Stomach smooth muscle (tissue), 2 donors: ENCODE data around the gene STAMBP.
"Not testable (repeated sequence)": the region's sequence is repeated elsewhere in the genome, so short reads cannot be mapped to it uniquely, and the experiment has no call there.

Experiments
- H3K27ac ChIP-seq: one replicate; pipeline ENCODE4 v1.7.0; 2013; ENCODE audit warnings: mild to moderate bottlenecking, low read length, inconsistent platforms
- H3K27me3 ChIP-seq, 2 donors: one replicate each; pipeline ENCODE4 v1.7.0; 2013; ENCODE audit warnings: low read length in 2 of 2; ENCODE audit not compliant: insufficient read depth in 2 of 2, control insufficient read depth in 1 of 2
- H3K36me3 ChIP-seq, 2 donors: one replicate each; pipeline ENCODE4 v1.7.0; 2013; ENCODE audit warnings: low read length in 2 of 2; ENCODE audit not compliant: control insufficient read depth in 2 of 2, insufficient read depth in 2 of 2
- H3K4me1 ChIP-seq: one replicate; pipeline ENCODE4 v1.7.0; 2013; ENCODE audit warnings: low read length; ENCODE audit not compliant: control insufficient read depth, insufficient read depth
- H3K4me3 ChIP-seq, 2 donors: one replicate each; pipeline ENCODE4 v1.7.0; 2013; ENCODE audit warnings: low read length in 2 of 2
- H3K9ac ChIP-seq, 2 donors: one replicate each; pipeline ENCODE4 v1.7.0; 2013; ENCODE audit warnings: low read length in 2 of 2, mild to moderate bottlenecking in 1 of 2
- H3K9me3 ChIP-seq, 2 donors: one replicate each; pipeline ENCODE4 v1.7.0; 2013; ENCODE audit warnings: low read length in 2 of 2; ENCODE audit not compliant: control insufficient read depth in 2 of 2
- donor health status: healthy.
- donor health status: Pancreatic carcinoma.

STAMBP gene

DNA sequence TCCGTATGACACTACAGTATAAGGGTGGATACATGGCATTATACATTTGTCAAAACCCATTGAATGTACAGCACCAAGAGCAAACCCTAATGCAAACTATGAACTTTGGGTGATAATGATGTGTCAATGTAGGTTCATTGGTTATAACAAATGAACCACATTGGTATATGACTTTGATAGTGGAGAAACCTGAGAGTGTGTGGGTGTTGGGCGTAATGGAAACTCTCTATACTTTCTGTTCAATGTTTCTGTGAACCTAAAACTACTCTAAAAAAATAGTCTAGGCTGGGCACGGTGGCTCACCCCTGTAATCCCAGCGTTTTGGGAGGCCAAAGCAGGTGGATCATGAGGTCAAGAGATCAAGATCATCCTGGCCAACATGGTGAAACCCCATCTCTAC lies 57.6 kb downstream of the STAMBP start:
- no peak overlapping the region for H3K9ac ChIP-seq
- H3K27ac ChIP-seq = no peak overlapping the region
- no peaks in the 10 kb centered on the region for H3K9me3 ChIP-seq
- H3K4me3 ChIP-seq = no peak overlapping the region
- no peaks in the 10 kb centered on the region for H3K36me3 ChIP-seq
- no peaks in the 10 kb centered on the region for H3K27me3 ChIP-seq
- peaks cover 21% of the 10 kb centered on the region for H3K4me1 ChIP-seq

DNA sequence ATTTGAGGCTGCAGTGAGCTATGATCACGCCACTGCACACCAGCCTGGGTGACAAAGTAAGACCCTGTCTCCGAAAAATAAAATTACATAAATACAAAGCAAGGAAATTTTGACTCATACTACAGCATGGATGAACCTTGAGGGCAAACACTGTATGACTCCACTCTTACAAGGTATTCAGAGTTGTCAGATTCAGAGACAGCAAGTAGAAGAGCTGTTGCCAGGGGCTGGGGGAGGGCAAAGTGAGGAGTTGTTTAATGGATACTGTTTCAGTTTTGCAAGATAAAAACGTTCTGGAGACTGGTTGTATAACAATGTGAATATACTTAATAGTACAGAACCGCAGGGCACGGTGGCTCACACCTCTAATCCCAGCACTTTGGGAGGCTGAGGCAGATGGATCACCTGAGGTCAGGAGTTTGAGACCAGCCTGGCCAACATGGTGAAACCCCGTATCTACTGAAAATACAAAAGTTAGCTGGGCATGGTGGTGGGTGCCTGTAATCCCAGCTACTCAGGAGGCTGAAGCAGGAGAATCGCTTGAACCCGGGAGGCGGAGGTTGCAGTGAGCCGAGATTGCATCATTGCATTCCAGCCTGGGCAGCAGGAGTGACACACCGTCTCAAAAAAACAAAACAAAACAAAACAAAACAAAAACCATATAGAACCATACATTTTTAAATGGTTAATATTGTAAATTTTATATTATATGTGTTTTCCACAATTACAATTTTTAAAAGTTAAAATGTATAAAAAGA lies 59.0 kb downstream of the STAMBP start:
- Histone ChIP-seq H3K4me1 (peaks cover 32% of the 10 kb centered on the region), H3K27ac (peak overlapping the region; percentile 46), H3K4me3 (peak overlapping the region in 1 of 2 donors; percentile 4)
- H3K27me3 ChIP-seq, H3K9me3 ChIP-seq, H3K9ac ChIP-seq, H3K36me3 ChIP-seq: not testable (repeated sequence)

DNA sequence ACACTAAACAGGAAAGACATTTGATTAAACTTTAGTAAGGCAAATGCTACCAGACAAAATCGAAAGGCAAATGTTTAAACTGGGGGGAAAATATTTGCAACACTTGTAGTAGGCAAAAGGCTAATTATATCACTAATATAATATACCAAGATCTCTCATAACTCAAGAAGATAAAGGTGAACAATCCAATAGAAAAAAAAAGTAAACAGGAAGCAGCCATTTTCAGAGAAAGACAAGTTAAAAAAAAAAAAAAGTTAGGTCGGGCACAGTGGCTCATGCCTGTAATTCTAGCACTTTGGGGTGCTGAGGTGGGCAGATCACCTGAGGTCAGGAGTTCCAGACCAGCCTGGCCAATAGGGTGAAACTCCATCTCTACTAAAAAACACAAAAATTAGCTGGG lies 59.6 kb downstream of the STAMBP start:
- H3K27me3 ChIP-seq = no peaks in the 10 kb centered on the region
- H3K4me1 ChIP-seq = peaks cover 32% of the 10 kb centered on the region
- no peaks in the 10 kb centered on the region for H3K9me3 ChIP-seq
- no peak overlapping the region for H3K4me3 ChIP-seq
- peaks cover 3 to 4% of the 10 kb centered on the region in 2 donors for H3K36me3 ChIP-seq
- no peak overlapping the region for H3K9ac ChIP-seq
- no peak overlapping the region for H3K27ac ChIP-seq

GRCh38 chr2:73889206-73889605 lies 60.4 kb downstream of the STAMBP start:
- H3K27ac ChIP-seq = peak overlapping the region; percentile 12
- H3K4me1 ChIP-seq = peaks cover 32% of the 10 kb centered on the region
- peaks cover 7 to 12% of the 10 kb centered on the region in 2 donors for H3K36me3 ChIP-seq

DNA sequence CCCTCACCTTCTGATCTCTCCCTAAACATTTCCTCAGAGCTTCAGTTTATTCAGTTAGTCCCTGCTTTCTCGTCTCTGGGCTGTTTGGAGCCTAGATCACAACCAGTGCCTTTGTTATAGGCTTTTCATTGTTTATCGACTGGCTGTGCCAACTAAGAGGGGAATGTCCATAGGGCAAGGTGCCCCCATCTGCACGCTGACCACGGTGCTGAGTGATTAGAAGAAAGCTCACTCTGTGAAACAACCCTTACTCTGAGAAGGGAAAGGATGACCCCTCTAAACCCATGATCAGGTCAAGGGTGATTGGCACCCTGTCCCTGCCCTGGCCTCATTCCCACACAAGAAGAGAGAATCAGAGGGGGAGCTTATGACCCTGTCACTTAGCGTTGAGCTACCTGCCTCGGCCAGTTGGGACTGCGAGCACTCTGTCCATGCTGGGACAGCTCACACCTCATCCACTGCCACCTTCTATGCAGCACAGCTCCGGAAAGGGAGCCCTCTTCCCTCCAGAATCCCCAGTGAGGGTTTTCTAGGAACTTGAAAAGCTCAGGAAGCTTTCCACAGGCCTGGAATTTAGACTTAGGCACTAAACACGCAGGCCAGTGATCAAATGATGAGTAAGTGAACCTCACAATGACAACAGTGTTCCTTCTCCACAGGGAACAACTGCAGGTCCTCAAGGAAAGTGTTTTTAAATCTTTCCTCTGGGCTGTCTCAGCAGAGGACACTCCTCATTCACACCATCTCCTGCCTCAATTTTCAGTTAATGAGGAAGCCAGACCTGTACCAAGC lies 61.7 kb downstream of the STAMBP start:
- H3K4me3 ChIP-seq = peak overlapping the region in 1 of 2 donors; percentile 44
- peaks cover 32% of the 10 kb centered on the region for H3K4me1 ChIP-seq
- H3K27me3 ChIP-seq = no peaks in the 10 kb centered on the region
- peak overlapping the region; percentile 42 to 64 for H3K9ac ChIP-seq
- H3K27ac ChIP-seq = peak overlapping the region; percentile 100
- H3K9me3 ChIP-seq = no peaks in the 10 kb centered on the region
- H3K36me3 ChIP-seq = peaks cover 13 to 23% of the 10 kb centered on the region in 2 donors

More at GRCh38 chr2:73889206-73889605, 60.4 kb downstream of the STAMBP start:
- H3K9ac ChIP-seq = no peak overlapping the region
- H3K9me3 ChIP-seq = no peaks in the 10 kb centered on the region
- no peaks in the 10 kb centered on the region for H3K27me3 ChIP-seq
- H3K4me3 ChIP-seq = no peak overlapping the region

- Histone ChIP-seq H3K27ac (peak overlapping the region; percentile 100), H3K4me1 (peaks cover 33% of the 10 kb centered on the region)
Measured at GRCh38 chr2:73891276-73891901, 62.6 kb downstream of the STAMBP start.

GRCh38 chr2:73892631-73893329 lies 64.0 kb downstream of the STAMBP start, which contains the start of gene ACTG2:
ACTG2 (plus strand) TSS chr2:73893008; CDS start chr2:73901312, 8,304 bp downstream.
- H3K4me3 ChIP-seq = peak within 1 kb of the TSS; percentile 90 to 97
- peaks cover 27 to 46% of the 10 kb centered on the region in 2 donors for H3K36me3 ChIP-seq
- peak within 1 kb of the TSS; percentile 100 for H3K27ac ChIP-seq
- H3K27me3 ChIP-seq = no peaks in the 10 kb centered on the region
- peak within 1 kb of the TSS; percentile 99 to 100 for H3K9ac ChIP-seq
- H3K4me1 ChIP-seq = peaks cover 34% of the 10 kb centered on the region
- H3K9me3 ChIP-seq = no peaks in the 10 kb centered on the region

More at GRCh38 chr2:73891276-73891901, 62.6 kb downstream of the STAMBP start:
- Histone ChIP-seq H3K9me3 (no peaks in the 10 kb centered on the region), H3K9ac (peak overlapping the region; percentile 51 to 99), H3K36me3 (peaks cover 16 to 32% of the 10 kb centered on the region in 2 donors), H3K4me3 (peak overlapping the region in 1 of 2 donors; percentile 44), H3K27me3 (no peaks in the 10 kb centered on the region)

DNA sequence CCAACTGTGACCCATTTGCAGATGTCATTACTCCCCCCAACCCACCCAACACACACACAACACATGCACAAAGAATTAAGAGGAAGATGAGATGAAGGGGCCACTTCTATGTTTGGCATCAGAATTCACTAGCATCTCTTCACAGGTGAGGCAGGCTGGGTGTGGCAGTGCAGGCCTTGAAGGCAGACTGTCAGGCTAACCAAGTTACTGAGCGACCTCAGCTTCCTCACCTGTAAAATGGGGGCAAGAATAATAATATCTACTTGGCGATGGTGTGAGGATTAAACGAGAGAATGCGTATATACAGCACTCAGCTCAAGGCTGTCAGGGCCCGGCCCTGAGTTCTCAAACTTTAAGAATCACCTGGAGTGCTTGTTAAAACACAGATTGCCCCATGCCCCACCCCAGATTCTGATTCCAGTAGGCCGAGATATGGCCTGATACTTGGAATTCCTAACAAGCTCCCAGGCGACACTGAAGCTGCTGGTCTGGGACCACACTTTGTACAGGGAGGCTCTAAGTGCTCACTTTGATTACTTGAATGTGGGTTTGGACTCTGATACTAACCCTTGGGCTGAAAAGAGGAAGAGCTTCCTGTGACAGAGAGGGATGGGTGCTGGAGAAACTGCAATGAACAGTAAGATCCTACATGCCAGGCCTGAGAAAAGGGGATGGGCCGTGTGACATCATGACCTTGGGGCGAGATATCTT lies 65.2 kb downstream of the STAMBP start:
- peak overlapping the region; percentile 90 to 97 for H3K4me3 ChIP-seq

GRCh38 chr2:73894475-73894850 lies 65.7 kb downstream of the STAMBP start:
- peaks cover 32% of the 10 kb centered on the region for H3K4me1 ChIP-seq
- peak overlapping the region; percentile 100 for H3K27ac ChIP-seq
- H3K27me3 ChIP-seq = no peaks in the 10 kb centered on the region
- H3K4me3 ChIP-seq = peak overlapping the region; percentile 90 to 97
- H3K36me3 ChIP-seq = peaks cover 32 to 52% of the 10 kb centered on the region in 2 donors
- H3K9me3 ChIP-seq = no peaks in the 10 kb centered on the region
- peak overlapping the region; percentile 99 to 100 for H3K9ac ChIP-seq

More for the DNA sequence above, 65.2 kb downstream of the STAMBP start:
- Histone ChIP-seq H3K9me3 (no peaks in the 10 kb centered on the region), H3K4me1 (peaks cover 32% of the 10 kb centered on the region), H3K9ac (peak overlapping the region; percentile 99 to 100), H3K27ac (peak overlapping the region; percentile 100), H3K36me3 (peaks cover 32 to 51% of the 10 kb centered on the region in 2 donors), H3K27me3 (no peaks in the 10 kb centered on the region)
